GM23338 (cell line): ENCODE results near the gene CTTNBP2. TPM values are rescaled to one million over a fixed set of nuclear protein-coding genes. Genes with fewer than 3 reads are reported as not detected.
A peak's percentile ranks its signal among the peaks of the same experiment; 100 is the strongest.

Source experiments
- ATAC-seq: fragments of 200-7000 bp; cut with Tn5 transposase; 3 replicates; pipeline ENCODE4 v1.9.1; 2020
- DNase-seq: peaks from one replicate; pipeline ENCODE4 v3.0.0-alpha.2; 2015; ENCODE audit warnings: low spot score
- H2AFZ ChIP-seq: fragments of 200-600 bp; sonication (generic); 2 replicates; pipeline ENCODE4 v1.8.0; 2016; ENCODE audit warnings: antibody characterized with exemption, mild to moderate bottlenecking, moderate library complexity
- H3F3A ChIP-seq: fragments of 200-600 bp; sonication (generic); replicated peaks from 2 replicates; pipeline ENCODE4 v1.8.0; 2017; ENCODE audit warnings: antibody characterized with exemption, mixed run types, low read depth
- H3K27ac ChIP-seq: fragments of 200-600 bp; sonication (generic); 2 replicates; pipeline ENCODE4 v1.6.1; 2016; ENCODE audit warnings: low read depth
- H3K27me3 ChIP-seq: fragments of 200-600 bp; sonication (generic); 2 replicates; pipeline ENCODE4 v1.8.0; 2016; ENCODE audit warnings: mild to moderate bottlenecking, mixed run types, moderate library complexity; ENCODE audit not compliant: insufficient read depth
- H3K36me3 ChIP-seq: fragments of 200-600 bp; sonication (generic); 2 replicates; pipeline ENCODE4 v1.8.0; 2016; ENCODE audit warnings: mild to moderate bottlenecking; ENCODE audit not compliant: insufficient read depth
- H3K4me1 ChIP-seq: fragments of 200-600 bp; sonication (generic); 2 replicates; pipeline ENCODE4 v1.8.0; 2016; ENCODE audit warnings: mild to moderate bottlenecking, moderate library complexity; ENCODE audit not compliant: insufficient read depth
- H3K4me2 ChIP-seq: fragments of 200-600 bp; sonication (generic); 2 replicates; pipeline ENCODE4 v1.7.1; 2017; ENCODE audit warnings: mixed run types
- H3K4me3 ChIP-seq: fragments of 200-600 bp; sonication (generic); 2 replicates; pipeline ENCODE4 v1.6.1; 2016; ENCODE audit warnings: mixed run types
- H3K79me2 ChIP-seq: fragments of 200-600 bp; sonication (generic); replicated peaks from 2 replicates; pipeline ENCODE4 v1.8.0; 2017; ENCODE audit warnings: mild to moderate bottlenecking; ENCODE audit not compliant: insufficient read depth
- H3K9me2 ChIP-seq: fragments of 200-600 bp; sonication (generic); 2 replicates; pipeline ENCODE4 v1.8.0; 2017; ENCODE audit not compliant: insufficient read depth
- H4K20me1 ChIP-seq: fragments of 200-600 bp; sonication (generic); replicated peaks from 2 replicates; pipeline ENCODE4 v1.8.0; 2017; ENCODE audit warnings: mild to moderate bottlenecking; ENCODE audit not compliant: insufficient read depth
- H3K27ac Mint-ChIP-seq: 2 replicates; pipeline ENCODE4 v1.8.0; 2020; ENCODE audit warnings: inconsistent platforms, mild to moderate bottlenecking, moderate library complexity, mixed read lengths
- H3K27me3 Mint-ChIP-seq: 3 replicates; pipeline ENCODE4 v1.8.0; 2022; ENCODE audit warnings: low read depth, mild to moderate bottlenecking, moderate library complexity, mixed read lengths, inconsistent platforms; ENCODE audit not compliant: insufficient read depth, poor library complexity
- H3K36me3 Mint-ChIP-seq: 3 replicates; pipeline ENCODE4 v1.8.0; 2021; ENCODE audit warnings: low read depth, mild to moderate bottlenecking, inconsistent platforms, moderate library complexity, mixed read lengths
- H3K4me1 Mint-ChIP-seq: 3 replicates; pipeline ENCODE4 v1.8.0; 2020; ENCODE audit warnings: mild to moderate bottlenecking, inconsistent platforms, mixed read lengths
- H3K4me3 Mint-ChIP-seq: 3 replicates; pipeline ENCODE4 v1.8.0; 2021; ENCODE audit warnings: moderate library complexity, mild to moderate bottlenecking, inconsistent platforms, mixed read lengths
- H3K9me3 Mint-ChIP-seq: 3 replicates; pipeline ENCODE4 v1.8.0; 2020; ENCODE audit warnings: moderate library complexity, mild to moderate bottlenecking, inconsistent platforms, mixed read lengths
- CREB1 ChIP-seq: fragments of 250-450 bp; sonication (Bioruptor Pico); IDR thresholded peaks from 2 replicates; pipeline ENCODE4 v1.5.0; 2020; ENCODE audit warnings: low read depth, mild to moderate bottlenecking, moderate library complexity
- EZH2 ChIP-seq: fragments of 200-600 bp; sonication (generic); IDR thresholded peaks from one replicate; pipeline ENCODE4 v1.8.0; 2017; ENCODE audit warnings: antibody characterized with exemption, mild to moderate bottlenecking, low read depth; ENCODE audit not compliant: unreplicated experiment
- EZH2phosphoT487 ChIP-seq: fragments of 200-600 bp; sonication (generic); IDR thresholded peaks from one replicate; pipeline ENCODE4 v1.8.1; 2018; ENCODE audit warnings: antibody characterized with exemption; ENCODE audit not compliant: unreplicated experiment
- JUNB ChIP-seq: IDR thresholded peaks from one replicate; pipeline ENCODE4 v1.6.1; 2016; ENCODE audit warnings: antibody characterized with exemption; ENCODE audit not compliant: unreplicated experiment
- NANOG ChIP-seq: IDR thresholded peaks from 2 replicates; pipeline ENCODE4 v1.6.1; 2016; ENCODE audit warnings: antibody characterized with exemption, borderline replicate concordance
- POLR2AphosphoS5 ChIP-seq: IDR thresholded peaks from 2 replicates; pipeline ENCODE4 v1.6.1; 2016; ENCODE audit warnings: antibody characterized with exemption, low read depth
- STAT1 ChIP-seq: IDR thresholded peaks from one replicate; pipeline ENCODE4 v1.6.1; 2016; ENCODE audit warnings: antibody characterized with exemption; ENCODE audit not compliant: unreplicated experiment
- ZNF114 ChIP-seq: fragments of 250-450 bp; sonication (Bioruptor Pico); IDR thresholded peaks from 2 replicates; pipeline ENCODE4 v1.5.0; 2020; ENCODE audit warnings: mild to moderate bottlenecking, moderate library complexity
- ZNF331 ChIP-seq: fragments of 250-450 bp; sonication (Bioruptor Pico); IDR thresholded peaks from 2 replicates; pipeline ENCODE4 v1.5.0; 2020; ENCODE audit warnings: low read depth, mild to moderate bottlenecking, moderate library complexity
- polyA plus RNA-seq: library from polyadenylated mRNA; unstranded; fragments of >200 nt; fragmentation: Nextera tagmentation; extraction: Ambion mirVana; gene quantifications from 2 replicates; pipeline ENCODE4 v1.2.1, GENCODE V29; 2016
- total RNA-seq: library from RNA; depleted of rRNA; stranded (reverse); fragments of >200 nt; shearing (Covaris generic); gene quantifications from 2 replicates; pipeline ENCODE4 v1.2.3, GENCODE V29; 2014
- TF ChIP-seq, protein P1 (sequence below): IDR thresholded peaks from 2 replicates; pipeline ENCODE4 v1.6.1; 2016; ENCODE audit warnings: antibody characterized with exemption
- TF ChIP-seq, protein P2 (sequence below), 2 experiments: fragments of 200-600 bp in 1 of 2; sonication (generic) in 1 of 2; conservative IDR thresholded peaks; 2 replicates each; pipeline versions ENCODE4 v1.5.1 to v1.6.1; 2016 to 2017; ENCODE audit warnings: antibody characterized with exemption in 2 of 2, low read depth in 2 of 2, mild to moderate bottlenecking in 2 of 2, moderate library complexity in 1 of 2
- TF ChIP-seq, protein P3 (sequence below): IDR thresholded peaks from one replicate; pipeline ENCODE4 v1.6.1; 2018; ENCODE audit warnings: antibody characterized with exemption; ENCODE audit not compliant: unreplicated experiment
- TF ChIP-seq, protein P4 (sequence below): fragments of 250-450 bp; sonication (Bioruptor Pico); IDR thresholded peaks from 2 replicates; pipeline ENCODE4 v1.5.0; 2020; ENCODE audit warnings: mild to moderate bottlenecking, moderate library complexity

Gene CTTNBP2
- total and polyA plus RNA-seq, 2 experiments from 2014 or later = 26.8 to 30.7 TPM

DNA sequence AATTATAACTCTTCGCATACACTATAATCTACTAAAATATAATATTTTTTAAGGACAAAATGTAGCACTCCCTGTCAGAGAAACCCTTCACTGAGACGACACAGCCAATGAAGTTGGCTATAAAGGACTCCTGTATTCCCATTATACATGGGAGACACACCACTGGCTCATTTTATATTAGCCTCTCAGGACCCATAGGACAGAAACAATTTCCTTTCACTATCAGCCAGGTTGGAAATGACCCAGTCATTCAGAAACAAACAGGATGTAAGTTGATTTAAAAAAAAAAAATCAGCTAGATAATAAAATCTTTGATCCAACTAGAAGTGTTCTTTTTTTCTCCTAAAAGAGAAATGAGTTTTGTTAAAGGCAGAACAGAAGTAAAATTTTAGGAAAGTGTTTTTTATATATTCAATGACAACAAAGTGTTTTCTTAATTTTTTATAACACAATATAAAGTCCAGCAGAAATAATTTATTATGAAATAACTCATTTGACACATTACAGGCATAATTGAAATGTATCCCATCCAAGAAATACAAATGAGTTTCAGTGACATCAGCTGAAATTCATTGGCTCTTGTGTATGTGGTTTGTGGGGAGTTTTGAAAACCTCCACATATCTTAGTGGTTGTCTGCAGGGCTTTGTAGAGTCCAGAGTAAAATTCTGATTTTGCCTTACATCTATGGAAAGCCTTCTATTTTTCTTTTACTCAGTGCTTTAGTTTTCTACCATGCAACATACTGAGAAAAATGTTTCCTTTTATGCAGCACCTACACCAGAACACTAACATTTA lies 64.1 kb downstream of the CTTNBP2 start:
- H3K27ac Mint-ChIP-seq = peak overlapping the region; percentile 88
- no peaks in the 10 kb centered on the region for H3K9me2 ChIP-seq

More for the DNA sequence above, 64.1 kb downstream of the CTTNBP2 start:
- no peaks in the 10 kb centered on the region for H3K79me2 ChIP-seq
- H2AFZ ChIP-seq = no peak overlapping the region
- Mint-ChIP-seq H3K9me3 (no peaks in the 10 kb centered on the region), H3K4me3 (no peak overlapping the region), H3K36me3 (peaks cover 17% of the 10 kb centered on the region; the same call in 2 of the 3 replicates), H3K4me1 (peaks cover 80% of the 10 kb centered on the region), H3K27me3 (peaks cover 4% of the 10 kb centered on the region)
- no peak for DNase-seq
- H3K36me3 ChIP-seq = no peaks in the 10 kb centered on the region
- H3K4me3 ChIP-seq = no peak overlapping the region
- H3F3A ChIP-seq = no peaks in the 10 kb centered on the region
- TF ChIP-seq, protein P1, sequence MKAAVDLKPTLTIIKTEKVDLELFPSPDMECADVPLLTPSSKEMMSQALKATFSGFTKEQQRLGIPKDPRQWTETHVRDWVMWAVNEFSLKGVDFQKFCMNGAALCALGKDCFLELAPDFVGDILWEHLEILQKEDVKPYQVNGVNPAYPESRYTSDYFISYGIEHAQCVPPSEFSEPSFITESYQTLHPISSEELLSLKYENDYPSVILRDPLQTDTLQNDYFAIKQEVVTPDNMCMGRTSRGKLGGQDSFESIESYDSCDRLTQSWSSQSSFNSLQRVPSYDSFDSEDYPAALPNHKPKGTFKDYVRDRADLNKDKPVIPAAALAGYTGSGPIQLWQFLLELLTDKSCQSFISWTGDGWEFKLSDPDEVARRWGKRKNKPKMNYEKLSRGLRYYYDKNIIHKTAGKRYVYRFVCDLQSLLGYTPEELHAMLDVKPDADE = no peak
- no peak for TF ChIP-seq EZH2
- TF ChIP-seq, protein P2, sequence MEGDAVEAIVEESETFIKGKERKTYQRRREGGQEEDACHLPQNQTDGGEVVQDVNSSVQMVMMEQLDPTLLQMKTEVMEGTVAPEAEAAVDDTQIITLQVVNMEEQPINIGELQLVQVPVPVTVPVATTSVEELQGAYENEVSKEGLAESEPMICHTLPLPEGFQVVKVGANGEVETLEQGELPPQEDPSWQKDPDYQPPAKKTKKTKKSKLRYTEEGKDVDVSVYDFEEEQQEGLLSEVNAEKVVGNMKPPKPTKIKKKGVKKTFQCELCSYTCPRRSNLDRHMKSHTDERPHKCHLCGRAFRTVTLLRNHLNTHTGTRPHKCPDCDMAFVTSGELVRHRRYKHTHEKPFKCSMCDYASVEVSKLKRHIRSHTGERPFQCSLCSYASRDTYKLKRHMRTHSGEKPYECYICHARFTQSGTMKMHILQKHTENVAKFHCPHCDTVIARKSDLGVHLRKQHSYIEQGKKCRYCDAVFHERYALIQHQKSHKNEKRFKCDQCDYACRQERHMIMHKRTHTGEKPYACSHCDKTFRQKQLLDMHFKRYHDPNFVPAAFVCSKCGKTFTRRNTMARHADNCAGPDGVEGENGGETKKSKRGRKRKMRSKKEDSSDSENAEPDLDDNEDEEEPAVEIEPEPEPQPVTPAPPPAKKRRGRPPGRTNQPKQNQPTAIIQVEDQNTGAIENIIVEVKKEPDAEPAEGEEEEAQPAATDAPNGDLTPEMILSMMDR (conservative IDR thresholded peaks at IDR 0.05; ENCODE audit: low read depth in 2 of 2) = no peak
- TF ChIP-seq EZH2phosphoT487 = no peak
- TF ChIP-seq JUNB = no peak
- TF ChIP-seq, protein P3, sequence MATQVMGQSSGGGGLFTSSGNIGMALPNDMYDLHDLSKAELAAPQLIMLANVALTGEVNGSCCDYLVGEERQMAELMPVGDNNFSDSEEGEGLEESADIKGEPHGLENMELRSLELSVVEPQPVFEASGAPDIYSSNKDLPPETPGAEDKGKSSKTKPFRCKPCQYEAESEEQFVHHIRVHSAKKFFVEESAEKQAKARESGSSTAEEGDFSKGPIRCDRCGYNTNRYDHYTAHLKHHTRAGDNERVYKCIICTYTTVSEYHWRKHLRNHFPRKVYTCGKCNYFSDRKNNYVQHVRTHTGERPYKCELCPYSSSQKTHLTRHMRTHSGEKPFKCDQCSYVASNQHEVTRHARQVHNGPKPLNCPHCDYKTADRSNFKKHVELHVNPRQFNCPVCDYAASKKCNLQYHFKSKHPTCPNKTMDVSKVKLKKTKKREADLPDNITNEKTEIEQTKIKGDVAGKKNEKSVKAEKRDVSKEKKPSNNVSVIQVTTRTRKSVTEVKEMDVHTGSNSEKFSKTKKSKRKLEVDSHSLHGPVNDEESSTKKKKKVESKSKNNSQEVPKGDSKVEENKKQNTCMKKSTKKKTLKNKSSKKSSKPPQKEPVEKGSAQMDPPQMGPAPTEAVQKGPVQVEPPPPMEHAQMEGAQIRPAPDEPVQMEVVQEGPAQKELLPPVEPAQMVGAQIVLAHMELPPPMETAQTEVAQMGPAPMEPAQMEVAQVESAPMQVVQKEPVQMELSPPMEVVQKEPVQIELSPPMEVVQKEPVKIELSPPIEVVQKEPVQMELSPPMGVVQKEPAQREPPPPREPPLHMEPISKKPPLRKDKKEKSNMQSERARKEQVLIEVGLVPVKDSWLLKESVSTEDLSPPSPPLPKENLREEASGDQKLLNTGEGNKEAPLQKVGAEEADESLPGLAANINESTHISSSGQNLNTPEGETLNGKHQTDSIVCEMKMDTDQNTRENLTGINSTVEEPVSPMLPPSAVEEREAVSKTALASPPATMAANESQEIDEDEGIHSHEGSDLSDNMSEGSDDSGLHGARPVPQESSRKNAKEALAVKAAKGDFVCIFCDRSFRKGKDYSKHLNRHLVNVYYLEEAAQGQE = no peak
- no peak for TF ChIP-seq ZNF331 (CRISPR knock-in tag)
- TF ChIP-seq, protein P4, sequence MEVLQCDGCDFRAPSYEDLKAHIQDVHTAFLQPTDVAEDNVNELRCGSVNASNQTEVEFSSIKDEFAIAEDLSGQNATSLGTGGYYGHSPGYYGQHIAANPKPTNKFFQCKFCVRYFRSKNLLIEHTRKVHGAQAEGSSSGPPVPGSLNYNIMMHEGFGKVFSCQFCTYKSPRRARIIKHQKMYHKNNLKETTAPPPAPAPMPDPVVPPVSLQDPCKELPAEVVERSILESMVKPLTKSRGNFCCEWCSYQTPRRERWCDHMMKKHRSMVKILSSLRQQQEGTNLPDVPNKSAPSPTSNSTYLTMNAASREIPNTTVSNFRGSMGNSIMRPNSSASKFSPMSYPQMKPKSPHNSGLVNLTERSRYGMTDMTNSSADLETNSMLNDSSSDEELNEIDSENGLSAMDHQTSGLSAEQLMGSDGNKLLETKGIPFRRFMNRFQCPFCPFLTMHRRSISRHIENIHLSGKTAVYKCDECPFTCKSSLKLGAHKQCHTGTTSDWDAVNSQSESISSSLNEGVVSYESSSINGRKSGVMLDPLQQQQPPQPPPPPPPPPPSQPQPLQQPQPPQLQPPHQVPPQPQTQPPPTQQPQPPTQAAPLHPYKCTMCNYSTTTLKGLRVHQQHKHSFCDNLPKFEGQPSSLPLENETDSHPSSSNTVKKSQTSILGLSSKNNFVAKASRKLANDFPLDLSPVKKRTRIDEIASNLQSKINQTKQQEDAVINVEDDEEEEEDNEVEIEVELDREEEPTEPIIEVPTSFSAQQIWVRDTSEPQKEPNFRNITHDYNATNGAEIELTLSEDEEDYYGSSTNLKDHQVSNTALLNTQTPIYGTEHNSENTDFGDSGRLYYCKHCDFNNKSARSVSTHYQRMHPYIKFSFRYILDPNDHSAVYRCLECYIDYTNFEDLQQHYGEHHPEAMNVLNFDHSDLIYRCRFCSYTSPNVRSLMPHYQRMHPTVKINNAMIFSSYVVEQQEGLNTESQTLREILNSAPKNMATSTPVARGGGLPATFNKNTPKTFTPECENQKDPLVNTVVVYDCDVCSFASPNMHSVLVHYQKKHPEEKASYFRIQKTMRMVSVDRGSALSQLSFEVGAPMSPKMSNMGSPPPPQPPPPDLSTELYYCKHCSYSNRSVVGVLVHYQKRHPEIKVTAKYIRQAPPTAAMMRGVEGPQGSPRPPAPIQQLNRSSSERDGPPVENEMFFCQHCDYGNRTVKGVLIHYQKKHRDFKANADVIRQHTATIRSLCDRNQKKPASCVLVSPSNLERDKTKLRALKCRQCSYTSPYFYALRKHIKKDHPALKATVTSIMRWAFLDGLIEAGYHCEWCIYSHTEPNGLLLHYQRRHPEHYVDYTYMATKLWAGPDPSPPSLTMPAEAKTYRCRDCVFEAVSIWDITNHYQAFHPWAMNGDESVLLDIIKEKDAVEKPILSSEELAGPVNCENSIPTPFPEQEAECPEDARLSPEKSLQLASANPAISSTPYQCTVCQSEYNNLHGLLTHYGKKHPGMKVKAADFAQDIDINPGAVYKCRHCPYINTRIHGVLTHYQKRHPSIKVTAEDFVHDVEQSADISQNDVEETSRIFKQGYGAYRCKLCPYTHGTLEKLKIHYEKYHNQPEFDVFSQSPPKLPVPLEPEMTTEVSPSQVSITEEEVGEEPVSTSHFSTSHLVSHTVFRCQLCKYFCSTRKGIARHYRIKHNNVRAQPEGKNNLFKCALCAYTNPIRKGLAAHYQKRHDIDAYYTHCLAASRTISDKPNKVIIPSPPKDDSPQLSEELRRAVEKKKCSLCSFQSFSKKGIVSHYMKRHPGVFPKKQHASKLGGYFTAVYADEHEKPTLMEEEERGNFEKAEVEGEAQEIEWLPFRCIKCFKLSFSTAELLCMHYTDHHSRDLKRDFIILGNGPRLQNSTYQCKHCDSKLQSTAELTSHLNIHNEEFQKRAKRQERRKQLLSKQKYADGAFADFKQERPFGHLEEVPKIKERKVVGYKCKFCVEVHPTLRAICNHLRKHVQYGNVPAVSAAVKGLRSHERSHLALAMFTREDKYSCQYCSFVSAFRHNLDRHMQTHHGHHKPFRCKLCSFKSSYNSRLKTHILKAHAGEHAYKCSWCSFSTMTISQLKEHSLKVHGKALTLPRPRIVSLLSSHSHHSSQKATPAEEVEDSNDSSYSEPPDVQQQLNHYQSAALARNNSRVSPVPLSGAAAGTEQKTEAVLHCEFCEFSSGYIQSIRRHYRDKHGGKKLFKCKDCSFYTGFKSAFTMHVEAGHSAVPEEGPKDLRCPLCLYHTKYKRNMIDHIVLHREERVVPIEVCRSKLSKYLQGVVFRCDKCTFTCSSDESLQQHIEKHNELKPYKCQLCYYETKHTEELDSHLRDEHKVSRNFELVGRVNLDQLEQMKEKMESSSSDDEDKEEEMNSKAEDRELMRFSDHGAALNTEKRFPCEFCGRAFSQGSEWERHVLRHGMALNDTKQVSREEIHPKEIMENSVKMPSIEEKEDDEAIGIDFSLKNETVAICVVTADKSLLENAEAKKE (CRISPR knock-in tag) = no peak
- TF ChIP-seq POLR2AphosphoS5 = no peak
- no peak for TF ChIP-seq NANOG
- TF ChIP-seq CREB1 (CRISPR knock-in tag) = no peak
- no peak for TF ChIP-seq ZNF114 (CRISPR knock-in tag)
- TF ChIP-seq STAT1 = no peak
- no peaks in the 10 kb centered on the region for H4K20me1 ChIP-seq
- H3K27me3 ChIP-seq = no peaks in the 10 kb centered on the region
- H3K27ac ChIP-seq = peak overlapping the region; percentile 27
- H3K4me2 ChIP-seq = 0 out of 2 replicates have a peak overlapping the region, but pooled peaks have one; percentile 37
- ATAC-seq = no peak
- H3K4me1 ChIP-seq = peaks cover 58% of the 10 kb centered on the region
